Thymus (tissue), 11 donors: ENCODE data around the gene ADGRG1. TPM values are rescaled to one million over a fixed set of nuclear protein-coding genes. Genes with fewer than 3 reads are reported as not detected.
A peak's percentile ranks its signal among the peaks of the same experiment; 100 is the strongest.

Source experiments
- DNase-seq, 9 donors: peaks; one replicate each; pipeline ENCODE4 v3.0.0-alpha.2; 2013; ENCODE audit warnings: low spot score in 9 of 9, low read depth in 6 of 9, missing footprints in 1 of 9
- H3K27ac ChIP-seq, 2 donors: one replicate each; pipeline ENCODE4 v1.5.1; 2013; ENCODE audit warnings: control low read depth in 1 of 2, low read depth in 1 of 2, low read length in 1 of 2, mild to moderate bottlenecking in 1 of 2, moderate library complexity in 1 of 2
- H3K27me3 ChIP-seq, 2 donors: one replicate each; pipeline ENCODE4 v1.5.1; 2013; ENCODE audit warnings: low read length in 1 of 2; ENCODE audit not compliant: control insufficient read depth in 2 of 2, insufficient read depth in 1 of 2
- H3K36me3 ChIP-seq, 2 donors: one replicate each; pipeline ENCODE4 v1.5.1; 2013; ENCODE audit warnings: low read length in 1 of 2, mild to moderate bottlenecking in 1 of 2, moderate library complexity in 1 of 2; ENCODE audit not compliant: control insufficient read depth in 2 of 2, insufficient read depth in 2 of 2
- H3K4me1 ChIP-seq, 2 donors: one replicate each; pipeline ENCODE4 v1.5.1; 2013; ENCODE audit warnings: low read length in 2 of 2; ENCODE audit not compliant: control insufficient read depth in 2 of 2, insufficient read depth in 2 of 2
- H3K4me3 ChIP-seq, 2 donors: one replicate each; pipeline ENCODE4 v1.5.1; 2013; ENCODE audit warnings: low read length in 2 of 2, control low read depth in 1 of 2, mild to moderate bottlenecking in 1 of 2
- H3K9me3 ChIP-seq, 2 donors: one replicate each; pipeline ENCODE4 v1.5.1; 2013; ENCODE audit warnings: low read length in 1 of 2, mild to moderate bottlenecking in 1 of 2; ENCODE audit not compliant: control insufficient read depth in 2 of 2, insufficient read depth in 1 of 2
- WGBS: extraction: QIAGEN DNeasy Blood & Tissue Kit; methylation state at CpG from one replicate; pipeline ENCODE4 v1.1.7; 2013; 5-methylcytosine and 5-hydroxymethylcytosine counted together
- polyA plus RNA-seq: library from polyadenylated mRNA; stranded (reverse); fragments of 200-250 nt; gene quantifications from one replicate; pipeline ENCODE4 v1.2.3, GENCODE V29; 2013
- total RNA-seq: library from RNA; stranded (reverse); fragments of 120-200 nt; gene quantifications from one replicate; pipeline ENCODE4 v1.2.4, GENCODE V29; 2013
- donor health status: healthy.

The ADGRG1 gene
- total and polyA plus RNA-seq, 2 donors: 5.1 to 15.7 TPM

- no peaks in the 10 kb centered on the region for H3K9me3 ChIP-seq
- no peak overlapping the region for H3K4me3 ChIP-seq
- no peak overlapping the region for H3K27ac ChIP-seq
- peaks cover 22 to 70% of the 10 kb centered on the region in 2 donors for H3K4me1 ChIP-seq
- WGBS: 91% methylated on average over 8 of the region's 8 CpGs
- DNase-seq: no peak
- H3K36me3 ChIP-seq: peaks cover 0 to 1% of the 10 kb centered on the region in 2 donors
- H3K27me3 ChIP-seq: no peaks in the 10 kb centered on the region
Measured at GRCh38 chr16:57637020-57637419, 8.6 kb downstream of the ADGRG1 start.

GRCh38 chr16:57637424-57637823 lies 9.0 kb downstream of the ADGRG1 start:
- DNase-seq: no peak
- no peaks in the 10 kb centered on the region for H3K27me3 ChIP-seq
- no peaks in the 10 kb centered on the region for H3K9me3 ChIP-seq
- 65% methylated on average over 8 of the region's 8 CpGs for WGBS
- H3K4me1 ChIP-seq: peaks cover 25 to 73% of the 10 kb centered on the region in 2 donors
- no peak overlapping the region for H3K4me3 ChIP-seq
- no peak overlapping the region for H3K27ac ChIP-seq
- H3K36me3 ChIP-seq: peaks cover 0 to 4% of the 10 kb centered on the region in 2 donors

GRCh38 chr16:57637965-57638364 lies 9.5 kb downstream of the ADGRG1 start:
- Histone ChIP-seq H3K4me1 (peaks cover 26 to 77% of the 10 kb centered on the region in 2 donors), H3K27ac (peak overlapping the region in 1 of 2 donors; percentile 73), H3K4me3 (no peak overlapping the region), H3K9me3 (no peaks in the 10 kb centered on the region), H3K36me3 (peaks cover 0 to 4% of the 10 kb centered on the region in 2 donors), H3K27me3 (no peaks in the 10 kb centered on the region)
- no peak for DNase-seq
- WGBS: 93% methylated on average over 6 of the region's 6 CpGs

- no peaks in the 10 kb centered on the region for H3K27me3 ChIP-seq
Measured at GRCh38 chr16:57638381-57638780, 10.0 kb downstream of the ADGRG1 start.

GRCh38 chr16:57639172-57639887 lies 10.9 kb downstream of the ADGRG1 start:
- DNase-seq: peak; percentile 75 to 94 (median 89)
- Histone ChIP-seq H3K4me3 (peak overlapping the region; percentile 30 to 35), H3K27ac (peak overlapping the region; percentile 46 to 88), H3K36me3 (peaks cover 0 to 6% of the 10 kb centered on the region in 2 donors), H3K9me3 (peaks cover 0 to 4% of the 10 kb centered on the region in 2 donors), H3K4me1 (peaks cover 37 to 90% of the 10 kb centered on the region in 2 donors), H3K27me3 (no peaks in the 10 kb centered on the region)
- 25% methylated on average over 23 of the region's 23 CpGs for WGBS

More at GRCh38 chr16:57638381-57638780, 10.0 kb downstream of the ADGRG1 start:
- WGBS: 93% methylated on average over 2 of the region's 2 CpGs
- no peak for DNase-seq
- no peaks in the 10 kb centered on the region for H3K9me3 ChIP-seq
- H3K4me3 ChIP-seq: no peak overlapping the region
- peak overlapping the region in 1 of 2 donors; percentile 73 for H3K27ac ChIP-seq
- H3K4me1 ChIP-seq: peaks cover 30 to 81% of the 10 kb centered on the region in 2 donors
- H3K36me3 ChIP-seq: peaks cover 0 to 4% of the 10 kb centered on the region in 2 donors

GRCh38 chr16:57640185-57640584 lies 11.8 kb downstream of the ADGRG1 start:
- DNase-seq: no peak
- Histone ChIP-seq H3K27me3 (no peaks in the 10 kb centered on the region), H3K9me3 (peaks cover 0 to 5% of the 10 kb centered on the region in 2 donors), H3K4me3 (peak overlapping the region; percentile 30 to 35), H3K27ac (peak overlapping the region in 1 of 2 donors; percentile 88), H3K4me1 (peaks cover 44 to 90% of the 10 kb centered on the region in 2 donors), H3K36me3 (peaks cover 0 to 6% of the 10 kb centered on the region in 2 donors)
- 89% methylated on average over 9 of the region's 9 CpGs for WGBS

- H3K36me3 ChIP-seq: peaks cover 0 to 6% of the 10 kb centered on the region in 2 donors
- no peaks in the 10 kb centered on the region for H3K27me3 ChIP-seq
- no peak for DNase-seq
- H3K4me3 ChIP-seq: peak overlapping the region; percentile 30 to 35
- peaks cover 48 to 91% of the 10 kb centered on the region in 2 donors for H3K4me1 ChIP-seq
- H3K27ac ChIP-seq: peak overlapping the region in 1 of 2 donors; percentile 88
- H3K9me3 ChIP-seq: peaks cover 0 to 5% of the 10 kb centered on the region in 2 donors
- WGBS: 61% methylated on average over 8 of the region's 8 CpGs
Measured at GRCh38 chr16:57640612-57641011, 12.2 kb downstream of the ADGRG1 start.

GRCh38 chr16:57642160-57643135 lies 14.0 kb downstream of the ADGRG1 start:
- peaks cover 57 to 100% of the 10 kb centered on the region in 2 donors for H3K4me1 ChIP-seq
- no peak overlapping the region for H3K4me3 ChIP-seq
- DNase-seq: no peak
- H3K27ac ChIP-seq: peak overlapping the region; percentile 48 to 93
- peaks cover 0 to 5% of the 10 kb centered on the region in 2 donors for H3K9me3 ChIP-seq
- 93% methylated on average over 11 of the region's 11 CpGs for WGBS
- H3K36me3 ChIP-seq: peaks cover 0 to 6% of the 10 kb centered on the region in 2 donors
- H3K27me3 ChIP-seq: no peaks in the 10 kb centered on the region
